Activated T-cell treated with anti-CD3 and anti-CD28 coated beads, Interleukin-2, amount 50 U/mL, for 4 hours (primary cell): ENCODE results near the gene STIM2. TPM values are rescaled to one million over a fixed set of nuclear protein-coding genes. Genes with fewer than 3 reads are reported as not detected.

Experiments
- ATAC-seq, 2 donors: fragments of 200-7000 bp; cut with Tn5 transposase; one replicate each; pipeline ENCODE4 v1.10.0; 2021
- DNase-seq: peaks from one replicate; pipeline ENCODE4 v3.0.0-alpha.2; 2020
- H3K27me3 Mint-ChIP-seq: one replicate; pipeline ENCODE4 v1.8.0; 2021; ENCODE audit warnings: low read depth, mixed read lengths
- H3K36me3 Mint-ChIP-seq: one replicate; pipeline ENCODE4 v1.8.0; 2022; ENCODE audit warnings: mixed read lengths; ENCODE audit not compliant: insufficient read depth
- H3K4me1 Mint-ChIP-seq: one replicate; pipeline ENCODE4 v1.8.0; 2021; ENCODE audit warnings: low read depth, mixed read lengths
- H3K4me3 Mint-ChIP-seq: one replicate; pipeline ENCODE4 v1.8.0; 2021; ENCODE audit warnings: mild to moderate bottlenecking, moderate library complexity, mixed read lengths
- H3K9me3 Mint-ChIP-seq: one replicate; pipeline ENCODE4 v1.8.0; 2021; ENCODE audit warnings: mixed read lengths
- total RNA-seq, 3 donors: library from RNA; stranded (reverse); gene quantifications; one replicate each; pipeline ENCODE4 v1.2.1, GENCODE V29; 2021

STIM2 gene
- total RNA-seq, 3 donors from 2014 or later: 26.9 to 30.7 (median 29.8) TPM

- DNase-seq (no peak), ATAC-seq (peak; percentile 23 to 35)
- Mint-ChIP-seq H3K9me3 (no peaks in the 10 kb centered on the region), H3K36me3 (peaks cover 8% of the 10 kb centered on the region), H3K27me3 (no peaks in the 10 kb centered on the region), H3K4me1 (peaks cover 85% of the 10 kb centered on the region), H3K4me3 (peak overlapping the region; percentile 12)
These were observed 7.5 kb downstream of the STIM2 start for GRCh38 chr4:26867914-26868684.

GRCh38 chr4:26870576-26871262, 10.1 kb downstream of the STIM2 start:
- Mint-ChIP-seq H3K4me1 (peaks cover 85% of the 10 kb centered on the region), H3K4me3 (no peak overlapping the region), H3K27me3 (no peaks in the 10 kb centered on the region), H3K36me3 (peaks cover 8% of the 10 kb centered on the region), H3K9me3 (no peaks in the 10 kb centered on the region)
- DNase-seq (no peak), ATAC-seq (no peak)

GRCh38 chr4:26871611-26872010, 11.0 kb downstream of the STIM2 start:
- H3K36me3 Mint-ChIP-seq: peaks cover 8% of the 10 kb centered on the region
- no peak for ATAC-seq
- peaks cover 84% of the 10 kb centered on the region for H3K4me1 Mint-ChIP-seq
- H3K27me3 Mint-ChIP-seq: no peaks in the 10 kb centered on the region
- no peaks in the 10 kb centered on the region for H3K9me3 Mint-ChIP-seq
- no peak for DNase-seq
- no peak overlapping the region for H3K4me3 Mint-ChIP-seq

GRCh38 chr4:26873391-26874026, 12.9 kb downstream of the STIM2 start:
- no peaks in the 10 kb centered on the region for H3K27me3 Mint-ChIP-seq

GRCh38 chr4:26874110-26874509, 13.5 kb downstream of the STIM2 start:
- no peak for ATAC-seq
- Mint-ChIP-seq H3K4me1 (peaks cover 86% of the 10 kb centered on the region), H3K36me3 (peaks cover 18% of the 10 kb centered on the region), H3K4me3 (no peak overlapping the region), H3K9me3 (peaks cover 13% of the 10 kb centered on the region), H3K27me3 (no peaks in the 10 kb centered on the region)
- no peak for DNase-seq

More at GRCh38 chr4:26873391-26874026, 12.9 kb downstream of the STIM2 start:
- ATAC-seq (peak; percentile 96 to 98), DNase-seq (peak; percentile 21)
- peaks cover 10% of the 10 kb centered on the region for H3K9me3 Mint-ChIP-seq
- peaks cover 86% of the 10 kb centered on the region for H3K4me1 Mint-ChIP-seq
- H3K36me3 Mint-ChIP-seq: peaks cover 18% of the 10 kb centered on the region
- peak overlapping the region; percentile 51 for H3K4me3 Mint-ChIP-seq

GRCh38 chr4:26877406-26877805, 16.8 kb downstream of the STIM2 start:
- no peak for ATAC-seq
- peaks cover 10% of the 10 kb centered on the region for H3K36me3 Mint-ChIP-seq
- peaks cover 17% of the 10 kb centered on the region for H3K9me3 Mint-ChIP-seq
- peak overlapping the region; percentile 26 for H3K4me3 Mint-ChIP-seq
- peaks cover 83% of the 10 kb centered on the region for H3K4me1 Mint-ChIP-seq
- no peaks in the 10 kb centered on the region for H3K27me3 Mint-ChIP-seq
- DNase-seq: no peak

- ATAC-seq: no peak
- H3K27me3 Mint-ChIP-seq: no peaks in the 10 kb centered on the region
These were observed 17.3 kb downstream of the STIM2 start for GRCh38 chr4:26877961-26878360.

GRCh38 chr4:26878794-26879391, 18.3 kb downstream of the STIM2 start:
- DNase-seq: no peak
- H3K27me3 Mint-ChIP-seq: no peaks in the 10 kb centered on the region
- peak; percentile 81 to 86 for ATAC-seq

More at GRCh38 chr4:26877961-26878360, 17.3 kb downstream of the STIM2 start:
- Mint-ChIP-seq H3K36me3 (peaks cover 10% of the 10 kb centered on the region), H3K4me3 (peak overlapping the region; percentile 52), H3K9me3 (peaks cover 17% of the 10 kb centered on the region), H3K4me1 (peaks cover 83% of the 10 kb centered on the region)
- no peak for DNase-seq

GRCh38 chr4:26879805-26880204, 19.2 kb downstream of the STIM2 start:
- ATAC-seq (no peak), DNase-seq (no peak)
- Mint-ChIP-seq H3K9me3 (peaks cover 17% of the 10 kb centered on the region), H3K27me3 (no peaks in the 10 kb centered on the region), H3K36me3 (peaks cover 10% of the 10 kb centered on the region), H3K4me3 (peak overlapping the region; percentile 55), H3K4me1 (peaks cover 82% of the 10 kb centered on the region)

More at GRCh38 chr4:26878794-26879391, 18.3 kb downstream of the STIM2 start:
- Mint-ChIP-seq H3K4me3 (peak overlapping the region; percentile 52), H3K9me3 (peaks cover 17% of the 10 kb centered on the region), H3K4me1 (peaks cover 82% of the 10 kb centered on the region), H3K36me3 (peaks cover 10% of the 10 kb centered on the region)

- no peaks in the 10 kb centered on the region for H3K36me3 Mint-ChIP-seq
- H3K9me3 Mint-ChIP-seq: peaks cover 5% of the 10 kb centered on the region
- DNase-seq (no peak), ATAC-seq (peak in 1 of 2 donors; percentile 2)
- H3K4me1 Mint-ChIP-seq: peaks cover 86% of the 10 kb centered on the region
- H3K27me3 Mint-ChIP-seq: no peaks in the 10 kb centered on the region
- H3K4me3 Mint-ChIP-seq: peak overlapping the region; percentile 70
These were observed 23.4 kb downstream of the STIM2 start for GRCh38 chr4:26884026-26884425.

GRCh38 chr4:26884486-26884988, 23.9 kb downstream of the STIM2 start:
- no peaks in the 10 kb centered on the region for H3K27me3 Mint-ChIP-seq
- DNase-seq: no peak
- H3K9me3 Mint-ChIP-seq: peaks cover 5% of the 10 kb centered on the region
- peak; percentile 78 to 83 for ATAC-seq
- no peaks in the 10 kb centered on the region for H3K36me3 Mint-ChIP-seq
- H3K4me3 Mint-ChIP-seq: peak overlapping the region; percentile 70
- H3K4me1 Mint-ChIP-seq: peaks cover 86% of the 10 kb centered on the region

GRCh38 chr4:26885912-26886274, 25.3 kb downstream of the STIM2 start:
- Mint-ChIP-seq H3K36me3 (peaks cover 2% of the 10 kb centered on the region), H3K4me3 (peak overlapping the region; percentile 72), H3K9me3 (no peaks in the 10 kb centered on the region), H3K4me1 (peaks cover 85% of the 10 kb centered on the region), H3K27me3 (no peaks in the 10 kb centered on the region)
- DNase-seq (no peak), ATAC-seq (peak; percentile 50 to 64)

- Mint-ChIP-seq H3K4me3 (peak overlapping the region; percentile 72), H3K36me3 (peaks cover 5% of the 10 kb centered on the region), H3K27me3 (no peaks in the 10 kb centered on the region), H3K4me1 (peaks cover 84% of the 10 kb centered on the region), H3K9me3 (peaks cover 6% of the 10 kb centered on the region)
- DNase-seq (no peak), ATAC-seq (no peak)
These were observed 26.5 kb downstream of the STIM2 start for GRCh38 chr4:26887143-26887542.

- H3K27me3 Mint-ChIP-seq: no peaks in the 10 kb centered on the region
- H3K9me3 Mint-ChIP-seq: peaks cover 6% of the 10 kb centered on the region
- no peak for DNase-seq
- peaks cover 7% of the 10 kb centered on the region for H3K36me3 Mint-ChIP-seq
- no peak overlapping the region for H3K4me3 Mint-ChIP-seq
- H3K4me1 Mint-ChIP-seq: peaks cover 84% of the 10 kb centered on the region
- ATAC-seq: no peak
These were observed 27.2 kb downstream of the STIM2 start for GRCh38 chr4:26887809-26888208.
